SU-DHL-6 (cell line): ENCODE data around the gene MSTO1.

Experiments used
- CTCF ChIP-seq: fragments of 200-600 bp; sonication (generic); IDR thresholded peaks from one replicate; pipeline ENCODE4 v1.5.1; 2017; ENCODE audit warnings: antibody characterized with exemption, mild to moderate bottlenecking, low read length, moderate library complexity; ENCODE audit not compliant: insufficient read depth, poor library complexity, severe bottlenecking
- EZH2phosphoT487 ChIP-seq: fragments of 200-600 bp; sonication (generic), shearing (Covaris generic); conservative IDR thresholded peaks from 2 replicates; pipeline ENCODE4 v1.6.1; 2018; ENCODE audit warnings: mild to moderate bottlenecking, antibody characterized with exemption, low read length, moderate library complexity, mixed read lengths

- TF ChIP-seq CTCF = no peak
- TF ChIP-seq EZH2phosphoT487 = no peak
Measured at GRCh38 chr1:155598842-155599331, 11.1 kb upstream of the MSTO1 start.
